Measurements from ENCODE around the gene KLHL30. TPM values are rescaled to one million over a fixed set of nuclear protein-coding genes. Genes with fewer than 3 reads are reported as not detected.

Gene KLHL30
- total RNA-seq, 2 experiments from 2014 or later, result not detected

GRCh38 chr2:238097988-238098871 is 40.2 kb upstream of the KLHL30 start:
- POLR2A ChIA-PET, result no interaction called here
- CTCF ChIA-PET, result interaction anchor here (0.5 kb wide), 1 partner anchor 259 kb away, joined by 3 read pairs; no protein-coding TSS in a partner anchor
- DNase-seq, result peak; percentile 27

GRCh38 chr2:238098901-238099713 is 39.4 kb upstream of the KLHL30 start:
- Mint-ChIP-seq H3K4me1 (ENCODE audit: low read depth) (no peaks in the 10 kb centered on the region), H3K4me3 (peak overlapping the region; percentile 20), H3K27me3 (no peaks in the 10 kb centered on the region), H3K9me3 (no peaks in the 10 kb centered on the region), H3K27ac (peak overlapping the region; percentile 51), H3K36me3 (peaks cover 13% of the 10 kb centered on the region)
- intact Hi-C loops (cut with micrococcal nuclease), result no loop called here
- ChIA-PET CTCF (interaction anchor here (0.5 to 0.7 kb wide), 2 partner anchors 259 to 368 kb away, joined by 3 read pairs; no protein-coding TSS in a partner anchor), POLR2A (no interaction called here)
- DNase-seq, result peak; percentile 5

More at GRCh38 chr2:238097988-238098871, 40.2 kb upstream of the KLHL30 start:
- Mint-ChIP-seq H3K9me3 (no peaks in the 10 kb centered on the region), H3K4me1 (ENCODE audit: low read depth) (no peaks in the 10 kb centered on the region), H3K4me3 (peak overlapping the region; percentile 37), H3K27me3 (no peaks in the 10 kb centered on the region), H3K27ac (peak overlapping the region; percentile 13), H3K36me3 (peaks cover 18% of the 10 kb centered on the region)
- intact Hi-C loops (cut with micrococcal nuclease), result no loop called here

- CTCF ChIA-PET, result no interaction called here
- Mint-ChIP-seq H3K27ac (no peak overlapping the region), H3K4me3 (no peak overlapping the region), H3K36me3 (peaks cover 13% of the 10 kb centered on the region), H3K4me1 (ENCODE audit: low read depth) (no peaks in the 10 kb centered on the region), H3K9me3 (no peaks in the 10 kb centered on the region), H3K27me3 (no peaks in the 10 kb centered on the region)
- peak; percentile 7 for DNase-seq
- POLR2A ChIA-PET, result no interaction called here
- intact Hi-C loops (cut with micrococcal nuclease), result no loop called here
Observed at GRCh38 chr2:238099714-238100048, 38.8 kb upstream of the KLHL30 start.

- ChIA-PET POLR2A (no interaction called here), CTCF (no interaction called here)
- DNase-seq, result peak; percentile 8
- no peaks in the 10 kb centered on the region for H3K27me3 Mint-ChIP-seq
- no peak within 1 kb of the TSS for H3K27ac Mint-ChIP-seq
- H3K4me1 Mint-ChIP-seq (ENCODE audit: low read depth), result no peaks in the 10 kb centered on the region
- intact Hi-C loops (cut with micrococcal nuclease), result no loop called here
- H3K4me3 Mint-ChIP-seq, result no peak within 1 kb of the TSS
- no peaks in the 10 kb centered on the region for H3K9me3 Mint-ChIP-seq
- H3K36me3 Mint-ChIP-seq, result peaks cover 11% of the 10 kb centered on the region
Observed at GRCh38 chr2:238100049-238100820, 38.2 kb upstream of the KLHL30 start, which contains the start of gene ESPNL. Gene ESPNL, plus strand, starts transcription at chr2:238100340. Its CDS starts 80 bp downstream, at chr2:238100420.

- Mint-ChIP-seq H3K9me3 (no peaks in the 10 kb centered on the region), H3K27me3 (no peaks in the 10 kb centered on the region), H3K36me3 (peaks cover 10% of the 10 kb centered on the region), H3K4me3 (no peak overlapping the region), H3K27ac (no peak overlapping the region), H3K4me1 (ENCODE audit: low read depth) (no peaks in the 10 kb centered on the region)
- ChIA-PET CTCF (no interaction called here), POLR2A (no interaction called here)
- DNase-seq, result peak; percentile 6
- intact Hi-C loops (cut with micrococcal nuclease), result no loop called here
Observed at GRCh38 chr2:238100821-238101771, 37.4 kb upstream of the KLHL30 start.

- POLR2A ChIA-PET, result no interaction called here
- peak; percentile 3 for DNase-seq
- peaks cover 7% of the 10 kb centered on the region for H3K36me3 Mint-ChIP-seq
- CTCF ChIA-PET, result interaction anchor here (0.6 kb wide), 1 partner anchor 116 kb away, joined by 3 read pairs; no protein-coding TSS in a partner anchor
- no peaks in the 10 kb centered on the region for H3K27me3 Mint-ChIP-seq
- intact Hi-C loops (cut with micrococcal nuclease), result no loop called here
- no peaks in the 10 kb centered on the region for H3K4me1 Mint-ChIP-seq (ENCODE audit: low read depth)
- H3K4me3 Mint-ChIP-seq, result no peak overlapping the region
- no peaks in the 10 kb centered on the region for H3K9me3 Mint-ChIP-seq
- H3K27ac Mint-ChIP-seq, result no peak overlapping the region
Observed at GRCh38 chr2:238101891-238102841, 36.3 kb upstream of the KLHL30 start.

GRCh38 chr2:238102865-238103264 is 35.6 kb upstream of the KLHL30 start:
- Mint-ChIP-seq H3K4me3 (no peak overlapping the region), H3K27me3 (no peaks in the 10 kb centered on the region), H3K9me3 (no peaks in the 10 kb centered on the region), H3K36me3 (peaks cover 4% of the 10 kb centered on the region), H3K27ac (no peak overlapping the region), H3K4me1 (ENCODE audit: low read depth) (no peaks in the 10 kb centered on the region)
- ChIA-PET POLR2A (no interaction called here), CTCF (no interaction called here)
- intact Hi-C loops (cut with micrococcal nuclease), result no loop called here
- DNase-seq, result peak; percentile 6

- DNase-seq, result peak; percentile 1
- Mint-ChIP-seq H3K27ac (no peak overlapping the region), H3K27me3 (no peaks in the 10 kb centered on the region), H3K36me3 (peaks cover 2% of the 10 kb centered on the region), H3K4me1 (ENCODE audit: low read depth) (no peaks in the 10 kb centered on the region), H3K4me3 (no peak overlapping the region), H3K9me3 (no peaks in the 10 kb centered on the region)
- intact Hi-C loops (cut with micrococcal nuclease), result no loop called here
- ChIA-PET CTCF (no interaction called here), POLR2A (no interaction called here)
Observed at GRCh38 chr2:238103465-238104225, 34.8 kb upstream of the KLHL30 start.

- CTCF ChIA-PET, result no interaction called here
Observed at GRCh38 chr2:238104226-238104690, 34.2 kb upstream of the KLHL30 start.

More at GRCh38 chr2:238104226-238104690, 34.2 kb upstream of the KLHL30 start:
- no peaks in the 10 kb centered on the region for H3K36me3 Mint-ChIP-seq
- intact Hi-C loops (cut with micrococcal nuclease), result no loop called here
- POLR2A ChIA-PET, result no interaction called here
- H3K4me3 Mint-ChIP-seq, result no peak overlapping the region
- no peak overlapping the region for H3K27ac Mint-ChIP-seq
- peaks cover 3% of the 10 kb centered on the region for H3K4me1 Mint-ChIP-seq (ENCODE audit: low read depth)
- no peak for DNase-seq
- no peaks in the 10 kb centered on the region for H3K9me3 Mint-ChIP-seq
- H3K27me3 Mint-ChIP-seq, result no peaks in the 10 kb centered on the region

All from activated CD4-positive, alpha-beta memory T cell treated with anti-CD3 and anti-CD28 coated beads for 36 hours (primary cell).